NT2/D1 (cell line): ENCODE results near the gene ENPP1.

Source experiments
- SUZ12 ChIP-seq: IDR thresholded peaks from 2 replicates; pipeline ENCODE4 v1.6.1; 2011; ENCODE audit not compliant: insufficient read length, insufficient read depth; ENCODE audit errors: extremely low read depth
- YY1 ChIP-seq: IDR thresholded peaks from 2 replicates; pipeline ENCODE4 v1.6.1; 2011; ENCODE audit not compliant: insufficient read length, insufficient read depth

GRCh38 chr6:131897050-131897435 is 89.2 kb downstream of the ENPP1 start:
- no peak for TF ChIP-seq YY1
- TF ChIP-seq SUZ12: no peak
